HepG2 (cell line): Measurements from ENCODE around the gene MYO3B. TPM values are rescaled to one million over a fixed set of nuclear protein-coding genes. Genes with fewer than 3 reads are reported as not detected.

Experiments used
- ATAC-seq: fragments of 200-7000 bp; cut with Tn5 transposase; 3 replicates; pipeline ENCODE4 v1.9.1; 2020; ENCODE audit warnings: mild to moderate bottlenecking, moderate library complexity
- BruUV-seq: library from RNA; stranded (reverse); fragments of 400-500 nt; replicated peaks from 2 replicates; lab custom pipeline; 2021; lab: Mats Ljungman, UMichigan
- CTCF ChIA-PET: fragments of 300-600 bp; formaldehyde crosslinking; extraction: SDS; loops from one replicate; lab custom pipeline; 2021; ENCODE audit warnings: low total read pairs, inconsistent platforms, low intra/inter-chr PET ratio; lab: Yijun Ruan, JAX
- POLR2A ChIA-PET: fragments of 350-600 bp; sonication (Branson Sonifier 250); formaldehyde crosslinking; loops from one replicate; lab custom pipeline; 2020; ENCODE audit warnings: antibody characterized with exemption, inconsistent platforms; lab: Yijun Ruan, JAX
- DNase-seq: peaks from one replicate; pipeline ENCODE4 v3.0.0-alpha.2; 2015; ENCODE audit warnings: low spot score
- FAIRE-seq: peaks from 3 replicates; lab custom pipeline; 2011; peaks lifted over from hg19 to GRCh38; lab: Jason Lieb, UNC
- H2AFZ ChIP-seq: one replicate; pipeline ENCODE4 v1.6.1; 2011; ENCODE audit warnings: low read length, inconsistent platforms
- H3K27ac ChIP-seq: fragments of 300-600 bp; 3 replicates; pipeline ENCODE4 v1.8.0; 2011; ENCODE audit warnings: mixed run types, mild to moderate bottlenecking, mixed read lengths, low read length, inconsistent platforms; ENCODE audit not compliant: insufficient read depth; ENCODE audit errors: extremely low read length
- H3K27me3 ChIP-seq, 2 experiments: fragments of 200-600 bp in 1 of 2; 2 replicates in 1 of 2; 3 replicates in 1 of 2; pipeline versions ENCODE4 v1.6.0 to v1.8.0; 2011; ENCODE audit warnings: low read length in 2 of 2, mild to moderate bottlenecking in 2 of 2, moderate library complexity in 2 of 2, inconsistent platforms in 1 of 2; ENCODE audit not compliant: insufficient read depth in 2 of 2, control insufficient read depth in 1 of 2
- H3K36me3 ChIP-seq, 2 experiments: fragments of 200-600 bp in 1 of 2; replicated peaks in 1 of 2; 2 replicates in 1 of 2; 3 replicates in 1 of 2; pipeline versions ENCODE4 v1.5.1 to v1.8.0; 2011; ENCODE audit warnings: low read length in 2 of 2, inconsistent platforms in 1 of 2; ENCODE audit not compliant: insufficient read depth in 2 of 2, control insufficient read depth in 1 of 2
- H3K4me1 ChIP-seq: 2 replicates; pipeline ENCODE4 v1.5.1; 2012; ENCODE audit warnings: low read length, inconsistent platforms; ENCODE audit not compliant: insufficient read depth
- H3K4me2 ChIP-seq: 2 replicates; pipeline ENCODE4 v1.6.0; 2011; ENCODE audit warnings: low read depth, low read length, inconsistent platforms
- H3K4me3 ChIP-seq, 3 experiments: fragments of 200-600 bp in 1 of 3; sonication (generic), shearing (Covaris generic) in 1 of 3; replicated peaks in 1 of 3; 2 replicates each; pipeline ENCODE4 v1.5.1; 2011 to 2016; ENCODE audit warnings: low read length in 3 of 3, inconsistent platforms in 2 of 3, low read depth in 2 of 3, mild to moderate bottlenecking in 2 of 3, control low read depth in 1 of 3, mixed read lengths in 1 of 3; ENCODE audit not compliant: insufficient read depth in 1 of 3
- H3K79me2 ChIP-seq: one replicate; pipeline ENCODE4 v1.6.1; 2011; ENCODE audit warnings: low read length, inconsistent platforms; ENCODE audit not compliant: insufficient read depth
- H3K9ac ChIP-seq: 2 replicates; pipeline ENCODE4 v1.6.0; 2011; ENCODE audit warnings: mild to moderate bottlenecking, low read depth, low read length, inconsistent platforms; ENCODE audit not compliant: insufficient read depth
- H3K9me3 ChIP-seq: 2 replicates; pipeline ENCODE4 v1.5.1; 2012; ENCODE audit warnings: mild to moderate bottlenecking, low read length
- H4K20me1 ChIP-seq: 2 replicates; pipeline ENCODE4 v1.6.0; 2011; ENCODE audit warnings: inconsistent platforms, mild to moderate bottlenecking, low read length, moderate library complexity; ENCODE audit not compliant: insufficient read depth
- HNF4A ChIP-seq: sonication (generic); formaldehyde crosslinking; IDR thresholded peaks from 2 replicates; pipeline ENCODE4 v1.4.0; 2020; ENCODE audit warnings: missing genetic modification reagents
- LCORL ChIP-seq, 2 experiments: fragments of 450-650 bp in 1 of 2; sonication (generic) in 1 of 2; formaldehyde crosslinking in 1 of 2; IDR thresholded peaks; 2 replicates each; pipeline versions ENCODE4 v1.5.0 to v1.6.1; 2017 to 2020; ENCODE audit warnings: antibody characterized with exemption in 1 of 2, missing genetic modification reagents in 1 of 2
- ZNF337 ChIP-seq: sonication (generic); formaldehyde crosslinking; IDR thresholded peaks from 2 replicates; pipeline ENCODE4 v1.5.1; 2020; ENCODE audit warnings: missing genetic modification reagents, low read depth, mild to moderate bottlenecking, borderline replicate concordance
- ZNF382 ChIP-seq: sonication (generic); formaldehyde crosslinking; IDR thresholded peaks from 2 replicates; pipeline ENCODE4 v1.5.0; 2020; ENCODE audit warnings: missing genetic modification reagents, mild to moderate bottlenecking, borderline replicate concordance
- WGBS: methylation state at CpG from one replicate; pipeline ENCODE4 v1.1.6; 2017; ENCODE audit warnings: low lambda C conversion rate; 5-methylcytosine and 5-hydroxymethylcytosine counted together
- in situ Hi-C: cut with HindIII; loops from 2 replicates; pipeline ENCODE4 v1.10.0; 2017; ENCODE audit warnings: low pct_unique_long_range_greater_than_20kb; ENCODE audit not compliant: extremely low pct_ligation_motif_present
- intact Hi-C: fragments of 100-400 bp; cut with micrococcal nuclease; formaldehyde crosslinking; loops from one replicate; pipeline ENCODE4 v1.10.0; 2022; ENCODE audit not compliant: unreplicated experiment
- polyA plus RNA-seq, 8 experiments: library from polyadenylated mRNA; depleted of rRNA in 3 of 8; stranded (reverse) in 7 of 8; unstranded in 1 of 8; fragments of >200 nt; fragmentation: Illumina TruSeq in 4 of 8; extraction: Trizol in 4 of 8; gene quantifications; 2 replicates each; pipeline versions ENCODE4 v1.2.1 to v1.2.3, GENCODE V29; 2011 to 2016; ENCODE audit warnings: low read depth in 4 of 8, missing spikeins in 1 of 8, mixed read lengths in 1 of 8; ENCODE audit not compliant: insufficient read depth in 1 of 8
- total RNA-seq, 5 experiments: library from RNA; depleted of rRNA; stranded (reverse); fragments of >200 nt; fragmentation: Illumina TruSeq; extraction: Trizol; gene quantifications; 2 replicates each; pipeline ENCODE4 v1.2.3, GENCODE V29; 2016; ENCODE audit warnings: low read depth in 1 of 5
- TF ChIP-seq, protein P1 (sequence below): sonication (generic); formaldehyde crosslinking; IDR thresholded peaks from 2 replicates; pipeline ENCODE4 v1.5.0; 2020; ENCODE audit warnings: missing genetic modification reagents, mild to moderate bottlenecking, borderline replicate concordance
- TF ChIP-seq, protein P2 (sequence below): IDR thresholded peaks from 2 replicates; pipeline ENCODE4 v1.6.1; 2016
- TF ChIP-seq, protein P3 (sequence below): IDR thresholded peaks from 2 replicates; pipeline ENCODE4 v1.6.1; 2016; ENCODE audit warnings: low read depth

The MYO3B gene
- total and polyA plus RNA-seq, 2 of the 13 experiments (the other 11 are each of a cell fraction or from before 2014, with no cell fraction given) = 0.01 TPM; not detected in 1

DNA sequence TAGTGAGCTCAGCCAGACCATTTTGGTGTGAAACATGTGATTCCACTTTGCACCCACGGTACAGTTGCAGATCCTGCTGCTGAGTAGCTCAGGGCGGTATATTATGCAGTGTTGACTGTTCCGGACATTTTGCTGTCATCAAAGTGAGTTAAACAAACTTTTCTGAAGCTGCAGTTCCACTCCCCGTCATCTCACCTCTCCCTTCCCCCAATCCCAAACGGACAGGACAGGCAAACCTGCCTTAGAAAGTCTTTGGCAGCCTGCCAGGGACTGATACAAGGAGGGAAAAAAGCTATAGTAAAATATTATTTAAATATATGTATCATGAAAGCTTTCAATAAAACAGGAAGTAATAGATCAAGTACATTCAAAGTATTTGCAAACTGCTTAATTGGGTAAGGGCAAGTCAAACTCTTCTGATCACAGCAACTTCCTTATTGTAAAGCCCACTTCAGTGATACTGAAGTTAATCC is 501.7 kb downstream of the MYO3B start:
- FAIRE-seq (peak; percentile 68), DNase-seq (peak; percentile 42), ATAC-seq (peak; percentile 79)
- in situ Hi-C loops (no loop called here), intact Hi-C loops (no loop called here)
- Histone ChIP-seq H3K27ac (no peak overlapping the region), H3K9me3 (no peaks in the 10 kb centered on the region), H3K9ac (no peak overlapping the region), H3K4me1 (peaks cover 18% of the 10 kb centered on the region), H3K4me3 (no peak overlapping the region), H3K4me2 (peak overlapping the region; percentile 64), H3K79me2 (no peaks in the 10 kb centered on the region), H3K36me3 (no peaks in the 10 kb centered on the region), H2AFZ (no peak overlapping the region), H3K27me3 (no peaks in the 10 kb centered on the region), H4K20me1 (no peaks in the 10 kb centered on the region)
- TF ChIP-seq, protein P1, sequence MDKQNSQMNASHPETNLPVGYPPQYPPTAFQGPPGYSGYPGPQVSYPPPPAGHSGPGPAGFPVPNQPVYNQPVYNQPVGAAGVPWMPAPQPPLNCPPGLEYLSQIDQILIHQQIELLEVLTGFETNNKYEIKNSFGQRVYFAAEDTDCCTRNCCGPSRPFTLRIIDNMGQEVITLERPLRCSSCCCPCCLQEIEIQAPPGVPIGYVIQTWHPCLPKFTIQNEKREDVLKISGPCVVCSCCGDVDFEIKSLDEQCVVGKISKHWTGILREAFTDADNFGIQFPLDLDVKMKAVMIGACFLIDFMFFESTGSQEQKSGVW (CRISPR knock-in tag) = no peak
- TF ChIP-seq, protein P2, sequence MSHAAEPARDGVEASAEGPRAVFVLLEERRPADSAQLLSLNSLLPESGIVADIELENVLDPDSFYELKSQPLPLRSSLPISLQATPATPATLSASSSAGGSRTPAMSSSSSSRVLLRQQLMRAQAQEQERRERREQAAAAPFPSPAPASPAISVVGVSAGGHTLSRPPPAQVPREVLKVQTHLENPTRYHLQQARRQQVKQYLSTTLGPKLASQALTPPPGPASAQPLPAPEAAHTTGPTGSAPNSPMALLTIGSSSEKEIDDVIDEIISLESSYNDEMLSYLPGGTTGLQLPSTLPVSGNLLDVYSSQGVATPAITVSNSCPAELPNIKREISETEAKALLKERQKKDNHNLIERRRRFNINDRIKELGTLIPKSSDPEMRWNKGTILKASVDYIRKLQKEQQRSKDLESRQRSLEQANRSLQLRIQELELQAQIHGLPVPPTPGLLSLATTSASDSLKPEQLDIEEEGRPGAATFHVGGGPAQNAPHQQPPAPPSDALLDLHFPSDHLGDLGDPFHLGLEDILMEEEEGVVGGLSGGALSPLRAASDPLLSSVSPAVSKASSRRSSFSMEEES = 0 out of 2 replicates have a peak, but pooled peaks have one; percentile 20
- TF ChIP-seq ZNF337 (0 out of 2 replicates have a peak, but pooled peaks have one; percentile 32), ZNF382 (CRISPR knock-in tag) (no peak), HNF4A (CRISPR knock-in tag) (peak; percentile 20; the same call in 1 of the 2 replicates), LCORL (IDR thresholded peaks at IDR 0.05) (peak; percentile 81), LCORL (CRISPR knock-in tag; IDR thresholded peaks at IDR 0.05) (no peak)
- TF ChIP-seq, protein P3, sequence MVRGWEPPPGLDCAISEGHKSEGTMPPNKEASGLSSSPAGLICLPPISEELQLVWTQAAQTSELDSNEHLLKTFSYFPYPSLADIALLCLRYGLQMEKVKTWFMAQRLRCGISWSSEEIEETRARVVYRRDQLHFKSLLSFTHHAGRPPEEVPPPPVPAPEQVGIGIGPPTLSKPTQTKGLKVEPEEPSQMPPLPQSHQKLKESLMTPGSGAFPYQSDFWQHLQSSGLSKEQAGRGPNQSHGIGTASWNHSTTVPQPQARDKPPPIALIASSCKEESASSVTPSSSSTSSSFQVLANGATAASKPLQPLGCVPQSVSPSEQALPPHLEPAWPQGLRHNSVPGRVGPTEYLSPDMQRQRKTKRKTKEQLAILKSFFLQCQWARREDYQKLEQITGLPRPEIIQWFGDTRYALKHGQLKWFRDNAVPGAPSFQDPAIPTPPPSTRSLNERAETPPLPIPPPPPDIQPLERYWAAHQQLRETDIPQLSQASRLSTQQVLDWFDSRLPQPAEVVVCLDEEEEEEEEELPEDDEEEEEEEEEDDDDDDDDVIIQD (CRISPR knock-in tag) = 0 out of 2 replicates have a peak, but pooled peaks have one; percentile 24
- POLR2A ChIA-PET = interaction anchor here (0.6 to 2.1 kb wide), 6 partner anchors 23 to 224 kb away, joined by 3 to 9 read pairs (median 4); partner anchors contain the start of gene SP5
- BruUV-seq = no TSS peak
- CTCF ChIA-PET = no interaction called here
- 30% methylated on average over 5 of the region's 5 CpGs for WGBS
